Activated CD8-positive, alpha-beta memory T cell treated with anti-CD3 and anti-CD28 coated beads for 36 hours (primary cell): Measurements from ENCODE around the gene KLK14. TPM values are rescaled to one million over a fixed set of nuclear protein-coding genes. Genes with fewer than 3 reads are reported as not detected.

Experiments
- total RNA-seq, 2 experiments: library from RNA; stranded (reverse); gene quantifications; one replicate each; pipeline ENCODE4 v1.2.3, GENCODE V29; 2021

Gene KLK14
- total RNA-seq, 2 experiments from 2014 or later: 0.21 to 0.57 TPM

Other genes starting within 250 kb of the KLK14 start
- not detected for gene KLK15, start 249.3 kb downstream of the KLK14 start, total RNA-seq
- gene KLK3, start 228.0 kb downstream of the KLK14 start, total RNA-seq: not detected
- gene KLK2, start 209.4 kb downstream of the KLK14 start, total RNA-seq: not detected
- not detected for gene KLK4, start 171.5 kb downstream of the KLK14 start, total RNA-seq
- not detected for gene KLK5, start 129.8 kb downstream of the KLK14 start, total RNA-seq
- gene KLK6, start 113.3 kb downstream of the KLK14 start, total RNA-seq: not detected
- gene KLK7, start 99.0 kb downstream of the KLK14 start, total RNA-seq: not detected
- not detected for gene KLK8, start 81.3 kb downstream of the KLK14 start, total RNA-seq
- gene KLK10, start 63.2 kb downstream of the KLK14 start, total RNA-seq: not detected
- not detected for gene KLK11, start 56.3 kb downstream of the KLK14 start, total RNA-seq
- not detected for gene KLK12, start 47.9 kb downstream of the KLK14 start, total RNA-seq
- not detected for gene KLK13, start 17.8 kb downstream of the KLK14 start, total RNA-seq
- gene CTU1, start 25.5 kb upstream of the KLK14 start, total RNA-seq: 10 to 100 TPM; 11.5 to 12.1 TPM
- gene SIGLEC9, start 42.0 kb upstream of the KLK14 start, total RNA-seq: under 1 TPM; 0.29 to 0.48 TPM
- gene SIGLEC7, start 59.4 kb upstream of the KLK14 start, total RNA-seq: not detected
- under 1 TPM in 1 of 2 experiments, not detected in 1; 0.13 TPM for gene CD33, start 142.2 kb upstream of the KLK14 start, total RNA-seq
- gene SIGLECL1, start 168.2 kb upstream of the KLK14 start, total RNA-seq: not detected
- gene IGLON5, start 228.8 kb upstream of the KLK14 start, total RNA-seq: under 1 TPM; 0.19 to 0.21 TPM